NCI-H460 (cell line): ENCODE data around the gene NME8. TPM values are rescaled to one million over a fixed set of nuclear protein-coding genes. Genes with fewer than 3 reads are reported as not detected.

Experiments used
- DNase-seq: peaks from one replicate; pipeline ENCODE4 v3.0.0-alpha.2; 2016; ENCODE audit warnings: low read depth; ENCODE audit errors: extremely low read depth
- total RNA-seq: library from RNA; depleted of rRNA; stranded (reverse); fragments of >200 nt; shearing (Covaris generic); gene quantifications from 2 replicates; pipeline ENCODE4 v1.2.3, GENCODE V29; 2014

NME8 gene
- total RNA-seq, 1 experiment from 2014 or later: not detected

- DNase-seq: no peak
Measured at GRCh38 chr7:37894671-37895070, 46.3 kb downstream of the NME8 start.

GRCh38 chr7:37899712-37900247 is 51.4 kb downstream of the NME8 start:
- no peak for DNase-seq

- DNase-seq: peak; percentile 55
Measured at GRCh38 chr7:37901236-37901827, 52.9 kb downstream of the NME8 start.

- DNase-seq: peak; percentile 17
Measured at GRCh38 chr7:37901890-37902524, 53.6 kb downstream of the NME8 start.

- no peak for DNase-seq
Measured at GRCh38 chr7:37908221-37908788, 59.9 kb downstream of the NME8 start.

- no peak for DNase-seq
Measured at GRCh38 chr7:37912756-37913155, 64.4 kb downstream of the NME8 start.

GRCh38 chr7:37915438-37915837 is 67.0 kb downstream of the NME8 start:
- DNase-seq: no peak

GRCh38 chr7:37916017-37916672 is 67.7 kb downstream of the NME8 start:
- DNase-seq: no peak

- peak; percentile 73 for DNase-seq
Measured at GRCh38 chr7:37916673-37917660, 68.6 kb downstream of the NME8 start, which contains the start of gene SFRP4. TSS of gene SFRP4 (minus strand) at chr7:37916817. CDS start at chr7:37916537, 280 bp downstream.

GRCh38 chr7:37918526-37918925 is 70.1 kb downstream of the NME8 start:
- DNase-seq: no peak

- DNase-seq: peak; percentile 84
Measured at GRCh38 chr7:37920305-37920848, 72.0 kb downstream of the NME8 start, which contains the start of gene EPDR1. TSS of gene EPDR1 (plus strand) at chr7:37920640. CDS start at chr7:37920940, 300 bp downstream.

- peak; percentile 53 for DNase-seq
Measured at GRCh38 chr7:37920849-37921805, 72.7 kb downstream of the NME8 start.

GRCh38 chr7:37921876-37922275 is 73.5 kb downstream of the NME8 start:
- DNase-seq: no peak

GRCh38 chr7:37923996-37924395 is 75.6 kb downstream of the NME8 start:
- DNase-seq: no peak

- DNase-seq: no peak
Measured at GRCh38 chr7:37924491-37925041, 76.2 kb downstream of the NME8 start.

GRCh38 chr7:37925620-37926019 is 77.2 kb downstream of the NME8 start:
- DNase-seq: no peak

- no peak for DNase-seq
Measured at GRCh38 chr7:37927773-37928444, 79.5 kb downstream of the NME8 start.

- no peak for DNase-seq
Measured at GRCh38 chr7:37928878-37929277, 80.5 kb downstream of the NME8 start.
